Jurkat, Clone E6-1 (cell line): ENCODE results near the gene RPA1.

Experiments
- DNase-seq: peaks from one replicate; pipeline ENCODE4 v3.0.0-alpha.2; 2011; ENCODE audit warnings: low read depth, low spot score
- H3K4me3 ChIP-seq: 2 replicates; pipeline ENCODE4 v1.5.1; 2011; ENCODE audit warnings: mild to moderate bottlenecking, low read length, control low read depth, moderate library complexity

Gene RPA1

GRCh38 chr17:1904273-1905182 lies 74.7 kb downstream of the RPA1 start:
- no peak for DNase-seq
- H3K4me3 ChIP-seq = no peak overlapping the region

- DNase-seq = no peak
- H3K4me3 ChIP-seq = no peak overlapping the region
Observed at GRCh38 chr17:1905190-1905913, 75.5 kb downstream of the RPA1 start.

DNA sequence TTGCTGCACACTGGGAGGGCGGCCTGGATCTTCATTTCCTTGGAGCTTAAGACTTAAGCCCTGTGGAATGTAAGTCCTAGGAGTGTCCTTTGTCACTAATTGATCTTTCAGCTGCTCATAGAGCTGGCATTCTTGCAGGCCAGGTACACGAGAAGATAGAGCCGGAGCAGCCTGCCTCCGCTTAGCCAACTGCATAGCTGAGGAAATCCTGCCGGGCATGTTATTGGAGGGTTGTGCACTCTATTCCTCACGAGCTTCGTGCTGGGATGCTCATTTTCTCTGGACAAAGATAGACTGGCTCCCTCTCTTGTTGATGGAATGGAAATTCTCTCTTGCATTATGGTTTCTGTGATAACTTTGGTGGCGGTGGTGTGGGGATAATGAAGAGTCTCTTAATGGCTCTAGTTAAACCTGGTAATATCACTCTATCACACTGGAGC lies 76.9 kb downstream of the RPA1 start:
- H3K4me3 ChIP-seq = no peak overlapping the region
- DNase-seq = no peak

- no peak overlapping the region for H3K4me3 ChIP-seq
- no peak for DNase-seq
Observed at GRCh38 chr17:1907216-1907631, 77.4 kb downstream of the RPA1 start.

- no peak for DNase-seq
- no peak overlapping the region for H3K4me3 ChIP-seq
Observed at GRCh38 chr17:1907909-1908698, 78.3 kb downstream of the RPA1 start.

DNA sequence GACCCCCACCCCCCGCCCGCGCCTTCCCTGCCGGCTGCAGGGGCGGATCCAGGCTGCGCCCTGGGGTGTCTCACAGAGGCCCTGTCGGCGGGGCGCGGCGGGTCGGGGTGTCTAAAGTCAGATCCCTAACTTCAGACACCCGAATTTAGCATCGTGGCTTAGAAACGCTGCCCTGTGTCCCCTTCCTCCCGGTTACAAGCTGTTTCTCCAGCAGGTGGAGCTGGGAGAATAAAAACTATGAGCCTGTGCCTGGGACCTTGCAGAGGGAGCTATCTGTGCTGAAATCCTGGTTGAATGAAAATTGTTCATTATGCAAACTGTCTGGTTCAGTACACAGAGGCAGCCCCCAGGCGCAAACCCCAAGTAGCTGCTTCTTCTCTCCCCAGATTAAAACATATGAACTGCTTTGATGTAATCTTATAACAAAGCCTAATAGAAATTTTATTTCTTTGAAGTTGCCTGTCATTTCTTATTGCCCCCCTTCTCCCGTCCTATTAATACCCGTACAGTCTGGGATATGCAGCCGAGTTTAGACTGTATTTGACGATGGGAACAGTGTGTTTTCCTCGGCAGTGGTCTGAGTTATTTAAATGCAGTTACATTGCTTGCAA lies 79.0 kb downstream of the RPA1 start:
- DNase-seq = peak; percentile 68
- no peak overlapping the region for H3K4me3 ChIP-seq

DNA sequence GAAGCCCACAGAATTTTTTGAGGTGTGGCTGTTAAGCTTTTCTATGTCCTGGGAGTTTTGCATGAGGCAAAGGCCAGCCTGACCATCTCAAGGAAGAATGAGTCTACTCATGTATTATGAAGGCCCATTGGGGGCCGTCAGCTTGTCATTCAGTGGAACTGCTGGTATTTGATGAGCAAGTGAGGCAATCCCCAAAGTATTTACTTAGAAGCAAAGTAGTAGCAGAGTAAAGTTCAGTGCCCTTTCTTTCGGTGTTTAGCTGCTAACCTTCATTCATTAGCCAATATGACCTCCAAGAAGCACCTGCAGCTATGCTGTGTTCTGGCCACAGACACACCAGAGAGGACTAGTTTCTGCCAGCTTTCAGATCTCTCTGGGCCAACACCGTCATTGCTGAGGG lies 80.2 kb downstream of the RPA1 start:
- no peak for DNase-seq
- H3K4me3 ChIP-seq = no peak overlapping the region

DNA sequence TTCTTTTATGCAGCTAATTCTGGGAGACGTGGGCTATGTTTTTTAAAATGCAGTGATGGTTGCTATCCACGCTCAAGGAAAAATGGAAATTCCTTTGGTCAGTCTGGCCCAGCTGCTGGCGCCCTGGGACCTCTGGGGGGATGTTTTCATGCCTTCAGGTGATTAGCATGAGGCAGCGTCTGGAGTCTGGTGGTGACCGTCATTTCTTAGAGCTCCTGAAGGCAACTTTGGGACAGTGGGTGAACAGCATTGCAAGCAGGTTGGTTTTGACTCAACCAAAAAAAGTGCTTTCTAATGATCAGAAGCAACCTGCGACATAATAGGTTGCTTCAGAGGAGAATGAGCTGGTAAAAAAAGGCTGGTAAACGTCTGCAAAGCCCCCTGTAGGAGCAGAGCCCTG lies 82.3 kb downstream of the RPA1 start:
- no peak overlapping the region for H3K4me3 ChIP-seq
- no peak for DNase-seq

- H3K4me3 ChIP-seq = no peak overlapping the region
- DNase-seq = no peak
Observed at GRCh38 chr17:1913702-1914101, 83.9 kb downstream of the RPA1 start.

DNA sequence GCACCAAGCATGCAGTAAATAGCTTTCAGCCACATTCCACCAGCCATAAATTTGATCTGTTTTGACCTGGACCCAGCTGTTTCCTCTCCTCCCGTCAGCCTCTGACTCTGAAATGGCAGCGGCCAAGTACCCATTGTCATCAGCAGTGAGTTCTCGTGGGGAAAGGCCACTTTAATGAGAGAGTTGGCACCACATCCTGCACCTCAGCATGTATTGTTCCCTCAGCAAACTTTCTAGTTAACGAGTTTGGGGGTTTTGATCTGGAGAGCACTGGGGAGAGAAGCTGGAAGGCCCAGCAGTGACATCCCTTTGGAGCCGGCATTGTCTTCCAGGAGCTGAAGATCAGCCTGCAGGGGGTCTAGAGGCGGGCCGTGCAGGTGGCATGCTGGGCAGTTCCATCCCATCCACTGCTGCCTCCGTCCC lies 84.9 kb downstream of the RPA1 start:
- H3K4me3 ChIP-seq = no peak overlapping the region

DNA sequence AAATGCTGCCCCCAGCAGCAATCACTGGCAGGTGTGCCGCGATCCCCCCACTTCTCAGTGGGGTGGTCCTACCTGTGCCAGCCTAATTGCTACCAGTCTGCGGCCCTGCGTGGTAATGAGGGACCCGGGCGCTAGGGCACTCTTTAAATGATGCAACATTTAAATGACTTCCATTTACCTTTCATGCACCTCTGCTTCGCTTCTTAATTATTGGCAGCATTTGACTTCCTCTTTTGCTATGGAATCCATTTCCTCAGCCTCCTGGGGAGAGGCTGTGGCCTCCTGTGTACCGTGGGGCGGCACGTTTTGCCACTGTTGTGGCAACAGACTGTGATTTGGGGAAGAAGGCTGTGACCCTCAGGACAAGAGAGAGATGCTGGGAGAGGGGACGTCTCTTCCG lies 86.1 kb downstream of the RPA1 start:
- no peak for DNase-seq
- no peak overlapping the region for H3K4me3 ChIP-seq

More for the DNA sequence above, 84.9 kb downstream of the RPA1 start:
- DNase-seq = peak; percentile 28

- DNase-seq = no peak
- H3K4me3 ChIP-seq = no peak overlapping the region
Observed at GRCh38 chr17:1916316-1916715, 86.5 kb downstream of the RPA1 start.

DNA sequence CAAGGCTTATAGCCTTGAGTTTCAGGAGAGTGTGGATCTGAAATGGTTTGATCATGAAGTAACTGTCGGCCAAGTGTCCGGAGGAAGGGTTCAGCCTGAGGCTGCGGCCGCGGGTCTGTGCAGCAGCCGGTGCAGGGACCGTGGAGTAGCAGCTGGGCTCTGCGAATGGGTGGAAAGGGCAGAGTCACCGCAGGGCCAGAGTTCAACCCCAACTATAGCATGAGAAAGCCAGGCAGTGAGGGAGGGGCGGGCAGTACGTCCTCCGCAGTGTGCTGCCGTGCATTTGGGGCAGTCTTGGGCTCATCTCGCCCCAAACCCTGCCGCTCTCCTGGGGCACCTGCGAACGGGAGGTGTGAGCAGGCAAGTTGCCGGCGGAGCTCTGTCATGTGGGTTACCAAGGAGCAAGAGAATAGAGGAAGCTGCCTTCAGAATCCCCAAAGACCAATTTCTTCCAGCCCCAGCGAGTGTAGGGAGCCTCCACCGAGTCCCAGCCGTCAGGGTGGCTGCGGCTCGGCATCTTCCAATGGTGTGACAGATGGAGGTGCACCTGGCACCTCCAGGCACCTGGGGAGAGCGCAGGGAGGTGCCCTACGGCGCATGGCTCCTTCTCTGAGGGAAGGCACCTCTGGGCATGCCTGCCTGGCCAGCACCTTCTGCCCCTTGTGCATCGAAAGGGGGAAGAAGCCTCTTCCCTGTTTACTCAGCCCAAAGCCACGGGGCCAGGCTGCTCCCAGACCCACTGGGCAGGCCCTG lies 87.3 kb downstream of the RPA1 start:
- no peak overlapping the region for H3K4me3 ChIP-seq
- DNase-seq = no peak

GRCh38 chr17:1918346-1919162 lies 88.7 kb downstream of the RPA1 start:
- DNase-seq = no peak

GRCh38 chr17:1919201-1919600 lies 89.4 kb downstream of the RPA1 start:
- DNase-seq = no peak
- H3K4me3 ChIP-seq = no peak overlapping the region

More at GRCh38 chr17:1918346-1919162, 88.7 kb downstream of the RPA1 start:
- H3K4me3 ChIP-seq = no peak overlapping the region

DNA sequence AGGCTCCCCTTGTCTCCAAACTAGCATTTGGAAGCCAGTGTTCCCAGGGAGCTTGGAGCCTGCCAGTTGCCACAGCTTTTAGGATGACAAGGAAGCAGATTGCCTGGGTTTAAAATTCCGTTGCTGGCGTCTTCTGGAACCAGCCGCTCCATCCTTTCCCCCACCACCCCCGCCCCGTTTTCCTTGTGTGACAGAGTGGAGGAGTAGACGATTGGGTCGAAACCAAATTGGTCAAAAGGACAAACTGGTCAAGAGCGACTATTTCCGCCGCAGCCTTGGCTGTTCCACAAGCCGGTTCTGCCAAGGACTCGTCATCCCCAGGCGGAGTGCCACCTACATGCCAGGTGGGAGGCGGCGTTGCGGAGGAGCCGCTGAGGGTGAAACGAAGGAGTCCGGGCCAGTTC lies 91.1 kb downstream of the RPA1 start:
- no peak overlapping the region for H3K4me3 ChIP-seq
- no peak for DNase-seq

DNA sequence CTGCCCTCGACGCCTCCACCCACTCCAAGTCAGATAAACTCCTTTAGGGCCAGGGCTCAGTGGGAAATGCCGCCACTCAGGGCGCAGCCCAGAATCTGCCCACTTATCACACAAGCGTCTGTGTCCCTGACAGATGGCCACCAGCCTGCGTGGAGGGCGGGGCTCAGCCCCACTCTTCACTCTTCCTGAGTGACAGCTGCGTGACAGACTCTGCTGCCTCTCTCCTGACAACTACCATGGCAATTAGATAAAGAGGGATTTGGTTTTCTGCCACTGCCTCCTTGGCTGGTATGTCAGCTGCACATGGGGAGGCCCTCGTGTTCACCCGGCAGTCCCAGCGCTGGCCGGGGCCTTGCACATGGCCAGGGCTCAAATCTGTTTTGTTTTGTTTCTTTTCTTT lies 99.2 kb downstream of the RPA1 start:
- H3K4me3 ChIP-seq = no peak overlapping the region
- DNase-seq = no peak

- H3K4me3 ChIP-seq = no peak overlapping the region
- DNase-seq = no peak
Observed at GRCh38 chr17:1930337-1930645, 100.5 kb downstream of the RPA1 start.
